Body of pancreas (tissue), 4 donors: Measurements from ENCODE around the gene ADCY5.

ENCODE experiments used
- POLR2A ChIP-seq, 3 donors: fragments of 450-650 bp; IDR thresholded peaks; one replicate each; pipeline ENCODE4 v1.6.1; 2016; ENCODE audit warnings: antibody characterized with exemption in 3 of 3, mild to moderate bottlenecking in 2 of 3
- TF ChIP-seq, protein P1 (sequence below), 7 experiments: fragments of 450-650 bp in 4 of 7; fragments of 200-600 bp in 3 of 7; sonication (generic) in 3 of 7; IDR thresholded peaks; one replicate each; pipeline ENCODE4 v1.5.1; 2016 to 2019; ENCODE audit warnings: antibody characterized with exemption in 7 of 7

DNA sequence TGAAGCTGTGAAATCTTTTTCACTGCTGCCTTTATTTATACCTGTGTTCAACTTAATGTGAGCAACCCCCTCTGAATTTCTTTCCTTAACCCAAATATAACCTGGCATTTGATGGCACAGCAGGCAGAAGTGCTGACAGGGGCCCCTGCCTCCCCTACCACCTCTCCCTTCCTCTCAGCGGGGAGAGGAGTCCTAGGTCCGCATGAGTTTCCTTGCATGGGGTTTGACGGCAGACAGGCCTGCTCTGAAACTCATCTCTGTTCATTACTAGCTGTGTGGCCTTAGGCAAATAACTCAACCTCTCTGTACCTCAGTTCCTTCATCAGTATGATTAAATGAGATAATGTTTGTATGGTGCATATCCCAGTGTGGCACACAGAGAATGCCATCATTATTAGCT lies 167.5 kb downstream of the ADCY5 start:
- no peak for TF ChIP-seq POLR2A (IDR thresholded peaks at IDR 0.05)
- TF ChIP-seq, protein P1, sequence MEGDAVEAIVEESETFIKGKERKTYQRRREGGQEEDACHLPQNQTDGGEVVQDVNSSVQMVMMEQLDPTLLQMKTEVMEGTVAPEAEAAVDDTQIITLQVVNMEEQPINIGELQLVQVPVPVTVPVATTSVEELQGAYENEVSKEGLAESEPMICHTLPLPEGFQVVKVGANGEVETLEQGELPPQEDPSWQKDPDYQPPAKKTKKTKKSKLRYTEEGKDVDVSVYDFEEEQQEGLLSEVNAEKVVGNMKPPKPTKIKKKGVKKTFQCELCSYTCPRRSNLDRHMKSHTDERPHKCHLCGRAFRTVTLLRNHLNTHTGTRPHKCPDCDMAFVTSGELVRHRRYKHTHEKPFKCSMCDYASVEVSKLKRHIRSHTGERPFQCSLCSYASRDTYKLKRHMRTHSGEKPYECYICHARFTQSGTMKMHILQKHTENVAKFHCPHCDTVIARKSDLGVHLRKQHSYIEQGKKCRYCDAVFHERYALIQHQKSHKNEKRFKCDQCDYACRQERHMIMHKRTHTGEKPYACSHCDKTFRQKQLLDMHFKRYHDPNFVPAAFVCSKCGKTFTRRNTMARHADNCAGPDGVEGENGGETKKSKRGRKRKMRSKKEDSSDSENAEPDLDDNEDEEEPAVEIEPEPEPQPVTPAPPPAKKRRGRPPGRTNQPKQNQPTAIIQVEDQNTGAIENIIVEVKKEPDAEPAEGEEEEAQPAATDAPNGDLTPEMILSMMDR (IDR thresholded peaks at IDR 0.05) = no peak
